ENCODE data around the gene KRT23. TPM values are rescaled to one million over a fixed set of nuclear protein-coding genes. Genes with fewer than 3 reads are reported as not detected.

The KRT23 gene, protein sequence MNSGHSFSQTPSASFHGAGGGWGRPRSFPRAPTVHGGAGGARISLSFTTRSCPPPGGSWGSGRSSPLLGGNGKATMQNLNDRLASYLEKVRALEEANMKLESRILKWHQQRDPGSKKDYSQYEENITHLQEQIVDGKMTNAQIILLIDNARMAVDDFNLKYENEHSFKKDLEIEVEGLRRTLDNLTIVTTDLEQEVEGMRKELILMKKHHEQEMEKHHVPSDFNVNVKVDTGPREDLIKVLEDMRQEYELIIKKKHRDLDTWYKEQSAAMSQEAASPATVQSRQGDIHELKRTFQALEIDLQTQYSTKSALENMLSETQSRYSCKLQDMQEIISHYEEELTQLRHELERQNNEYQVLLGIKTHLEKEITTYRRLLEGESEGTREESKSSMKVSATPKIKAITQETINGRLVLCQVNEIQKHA
- not detected for total RNA-seq

- TF ChIP-seq, protein P1, sequence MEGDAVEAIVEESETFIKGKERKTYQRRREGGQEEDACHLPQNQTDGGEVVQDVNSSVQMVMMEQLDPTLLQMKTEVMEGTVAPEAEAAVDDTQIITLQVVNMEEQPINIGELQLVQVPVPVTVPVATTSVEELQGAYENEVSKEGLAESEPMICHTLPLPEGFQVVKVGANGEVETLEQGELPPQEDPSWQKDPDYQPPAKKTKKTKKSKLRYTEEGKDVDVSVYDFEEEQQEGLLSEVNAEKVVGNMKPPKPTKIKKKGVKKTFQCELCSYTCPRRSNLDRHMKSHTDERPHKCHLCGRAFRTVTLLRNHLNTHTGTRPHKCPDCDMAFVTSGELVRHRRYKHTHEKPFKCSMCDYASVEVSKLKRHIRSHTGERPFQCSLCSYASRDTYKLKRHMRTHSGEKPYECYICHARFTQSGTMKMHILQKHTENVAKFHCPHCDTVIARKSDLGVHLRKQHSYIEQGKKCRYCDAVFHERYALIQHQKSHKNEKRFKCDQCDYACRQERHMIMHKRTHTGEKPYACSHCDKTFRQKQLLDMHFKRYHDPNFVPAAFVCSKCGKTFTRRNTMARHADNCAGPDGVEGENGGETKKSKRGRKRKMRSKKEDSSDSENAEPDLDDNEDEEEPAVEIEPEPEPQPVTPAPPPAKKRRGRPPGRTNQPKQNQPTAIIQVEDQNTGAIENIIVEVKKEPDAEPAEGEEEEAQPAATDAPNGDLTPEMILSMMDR (IDR thresholded peaks at IDR 0.05; ENCODE audit: low read depth) = no peak
These were observed at the start of gene KRT23 for GRCh38 chr17:40937384-40937819. KRT23 (minus strand) TSS chr17:40937646; CDS start chr17:40936603, 1,043 bp downstream.

DNA sequence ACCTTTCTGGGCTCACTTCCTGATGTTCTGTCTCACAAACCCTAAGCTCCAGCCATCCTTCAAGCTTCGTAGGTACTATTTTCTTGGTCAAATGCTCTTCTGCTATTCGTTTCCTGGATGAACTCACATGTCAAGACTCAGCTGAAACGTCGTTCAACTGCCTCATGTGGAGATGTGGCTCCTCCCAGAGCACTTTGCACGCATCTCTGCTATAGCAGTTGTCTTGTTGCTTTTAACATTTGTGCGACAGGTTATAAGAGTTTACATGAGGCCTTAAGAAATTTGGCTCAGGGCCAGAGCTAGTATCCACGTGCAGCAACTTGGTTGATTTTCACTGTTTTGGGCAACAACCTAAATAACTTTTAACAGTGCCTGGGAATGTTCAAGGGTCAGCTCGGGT lies 49.5 kb upstream of the KRT23 start:
- TF ChIP-seq, protein P1 (IDR thresholded peaks at IDR 0.05; ENCODE audit: low read depth) = no peak

DNA sequence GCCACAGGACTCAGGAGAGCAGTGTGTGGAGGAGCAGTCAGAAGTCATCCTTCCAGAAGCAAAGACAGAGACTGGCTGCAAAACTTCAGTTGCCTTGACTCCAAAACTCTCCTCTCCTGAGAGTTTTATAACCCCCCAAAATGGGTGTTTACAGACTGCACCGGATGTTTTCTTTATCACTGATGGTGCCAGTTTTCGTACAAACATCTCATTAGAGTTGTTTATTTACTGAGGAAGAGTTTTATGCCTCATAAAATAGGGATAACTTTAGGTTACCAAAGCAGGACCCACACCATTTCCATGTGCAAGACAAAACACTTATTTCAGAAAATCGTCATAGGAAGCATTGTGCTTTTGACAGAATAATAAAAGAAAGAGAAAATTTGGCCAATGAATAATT lies 46.8 kb upstream of the KRT23 start, which contains the start of gene KRT40:
KRT40 (minus strand) TSS at position 101 of the 400 bp plus-strand sequence; CDS start at position 48, 53 bp downstream.
- TF ChIP-seq, protein P1 (IDR thresholded peaks at IDR 0.05; ENCODE audit: low read depth) = no peak

- TF ChIP-seq, protein P1 (IDR thresholded peaks at IDR 0.05; ENCODE audit: low read depth) = no peak
These were observed 43.7 kb upstream of the KRT23 start for GRCh38 chr17:40981115-40981514.

DNA sequence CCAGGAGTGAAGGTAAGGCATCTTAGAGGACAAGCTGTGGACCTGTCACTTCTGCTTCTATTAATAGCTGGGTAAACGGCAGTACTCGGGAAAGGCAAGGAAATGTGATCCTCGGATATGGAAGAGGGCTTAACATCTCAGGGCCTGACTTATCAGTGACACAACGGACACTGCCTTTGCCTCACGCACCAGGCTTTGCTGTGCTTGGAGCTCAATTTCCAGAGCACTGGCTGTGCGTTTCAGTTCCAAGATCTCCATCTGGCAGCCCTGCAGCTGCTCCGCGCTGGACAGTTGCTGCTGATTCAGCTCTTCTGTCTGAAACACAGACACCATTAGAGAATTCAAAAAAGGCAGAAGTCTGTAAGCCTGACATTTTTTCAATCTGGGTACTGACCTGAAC lies 43.1 kb upstream of the KRT23 start:
- TF ChIP-seq, protein P1 (IDR thresholded peaks at IDR 0.05; ENCODE audit: low read depth) = no peak

- TF ChIP-seq, protein P1 (IDR thresholded peaks at IDR 0.05; ENCODE audit: low read depth) = no peak
These were observed 42.7 kb upstream of the KRT23 start for GRCh38 chr17:40980117-40980516.

DNA sequence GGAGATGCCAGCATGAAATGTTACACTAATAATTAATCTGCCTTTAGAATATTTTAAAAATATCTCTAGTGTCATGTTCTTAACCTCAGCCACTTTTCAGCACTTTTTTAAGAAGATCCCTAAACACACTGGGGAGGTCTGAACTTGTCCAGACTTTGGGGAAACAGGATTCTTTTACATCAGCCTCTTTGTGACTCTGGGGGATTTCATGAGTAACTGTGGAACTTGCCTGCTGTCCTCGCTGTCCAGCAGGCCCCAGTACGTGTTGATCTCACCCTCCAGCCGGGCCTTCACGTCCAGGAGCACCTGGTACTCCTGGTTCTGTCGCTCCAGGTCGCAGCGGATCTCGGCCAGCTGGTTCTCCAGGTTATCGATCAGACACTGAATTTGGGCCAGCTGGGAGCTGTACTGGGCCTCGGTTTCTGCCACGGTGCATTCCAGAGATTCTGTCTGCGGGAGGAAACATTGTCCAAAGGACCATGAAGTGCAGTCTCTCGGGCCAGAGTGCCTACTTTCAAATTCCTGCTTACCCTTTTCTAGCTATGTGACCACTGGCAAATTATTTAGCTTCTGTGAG lies 41.2 kb upstream of the KRT23 start:
- TF ChIP-seq, protein P1 (IDR thresholded peaks at IDR 0.05; ENCODE audit: low read depth) = no peak
